EH (cell line): ENCODE measurements around the gene PGM3.

Source experiments
- DNase-seq: peaks from one replicate; pipeline ENCODE4 v3.0.0-alpha.2; 2015; ENCODE audit warnings: low read depth

The PGM3 gene

DNA sequence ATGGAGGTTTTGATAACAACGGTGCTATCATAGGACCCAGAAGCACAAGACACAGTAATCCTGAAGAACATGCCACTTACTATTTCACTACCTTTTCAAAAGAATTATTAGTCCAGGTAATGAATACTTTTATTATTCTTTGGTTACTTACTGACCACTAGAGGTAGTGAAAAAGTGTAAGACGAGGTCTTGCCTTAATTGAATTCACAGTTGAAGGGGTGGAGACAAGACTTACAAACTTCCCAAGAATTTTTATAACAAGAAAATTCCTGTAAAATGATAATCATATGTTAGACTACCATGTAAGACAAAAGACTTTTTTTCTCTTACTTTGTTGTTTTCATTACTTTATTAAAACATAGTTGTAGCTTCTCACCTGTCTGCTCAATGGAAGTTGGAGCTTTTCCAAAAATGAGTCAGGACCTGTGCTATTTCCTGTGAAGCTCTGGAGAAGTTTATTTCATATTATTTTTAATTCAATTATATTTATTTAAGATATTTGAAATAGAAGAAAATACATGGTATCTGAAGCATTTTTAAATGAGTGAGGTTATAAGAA is 73.2 kb downstream of the PGM3 start:
- DNase-seq: peak; percentile 13

DNA sequence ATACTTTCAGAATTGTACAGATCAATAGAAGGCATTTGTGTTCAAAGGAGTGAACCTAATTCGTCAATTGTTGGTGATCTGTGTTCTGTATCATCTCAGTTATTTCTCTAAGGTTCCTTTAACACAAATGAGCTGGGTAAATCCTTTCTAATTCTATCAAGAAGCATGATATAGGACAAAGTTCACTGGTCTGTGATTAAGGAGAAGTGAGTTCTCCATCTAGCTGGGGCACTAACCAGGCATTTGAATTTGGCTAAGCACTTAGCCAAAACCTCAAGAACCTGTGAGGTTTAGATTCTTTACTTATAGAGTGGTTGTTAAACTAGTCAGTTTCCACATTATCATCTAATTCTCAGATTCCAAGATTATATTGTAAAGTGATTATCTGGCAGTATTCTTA is 75.3 kb downstream of the PGM3 start:
- DNase-seq: no peak
